Lower leg skin (tissue), 4 donors: Measurements from ENCODE around the gene RIPOR2. TPM values are rescaled to one million over a fixed set of nuclear protein-coding genes. Genes with fewer than 3 reads are reported as not detected.
"Not testable (repeated sequence)": the region's sequence is repeated elsewhere in the genome, so short reads cannot be mapped to it uniquely, and the experiment has no call there.

Experiments used
- DNase-seq, 2 donors: peaks; one replicate each; pipeline ENCODE4 v3.0.0-alpha.2; 2019; ENCODE audit warnings: low spot score in 2 of 2
- H3K4me3 ChIP-seq: fragments of 200-600 bp; sonication (generic); 2 replicates; pipeline ENCODE4 v1.5.1; 2017; ENCODE audit warnings: mild to moderate bottlenecking, low read depth; ENCODE audit not compliant: poor library complexity, severe bottlenecking
- CTCF ChIP-seq, 3 donors: fragments of 450-650 bp; IDR thresholded peaks; one replicate each; pipeline ENCODE4 v1.5.1; 2016; ENCODE audit warnings: antibody characterized with exemption in 3 of 3, mild to moderate bottlenecking in 3 of 3, moderate library complexity in 2 of 3
- POLR2A ChIP-seq, 2 donors: fragments of 450-650 bp; IDR thresholded peaks; one replicate each; pipeline ENCODE4 v1.6.1; 2016 to 2017; ENCODE audit warnings: antibody characterized with exemption in 2 of 2, mild to moderate bottlenecking in 1 of 2, moderate library complexity in 1 of 2
- WGBS, 2 donors: methylation state at CpG; one replicate each; pipeline ENCODE4 v1.1.5; 2018; 5-methylcytosine and 5-hydroxymethylcytosine counted together
- intact Hi-C: fragments of 100-400 bp; cut with DNase I; formaldehyde crosslinking; loops from one replicate; pipeline ENCODE4 v1.15.0; 2023; ENCODE audit warnings: low total_unique reads
- total RNA-seq, 4 donors: library from RNA; depleted of rRNA; stranded (reverse); fragments of >200 nt; gene quantifications; one replicate each; pipeline ENCODE4 v1.1.0, GENCODE V29; 2016

The RIPOR2 gene
- total RNA-seq, 4 donors from 2014 or later, result 5.2 to 21.3 (median 8.6) TPM

GRCh38 chr6:24931296-24931695 lies 4.5 kb downstream of the RIPOR2 start:
- DNase-seq, result no peak
- intact Hi-C loops, result no loop called here
- TF ChIP-seq POLR2A (IDR thresholded peaks at IDR 0.05) (no peak), CTCF (IDR thresholded peaks at IDR 0.05) (no peak)
- H3K4me3 ChIP-seq, result no peak overlapping the region

- no peak overlapping the region for H3K4me3 ChIP-seq
- intact Hi-C loops, result no loop called here
- WGBS, 2 donors, result 16 to 21% methylated on average over 2 of the region's 2 CpGs
- no peak for DNase-seq
- no peak for TF ChIP-seq CTCF (IDR thresholded peaks at IDR 0.05)
- TF ChIP-seq POLR2A (IDR thresholded peaks at IDR 0.05), result no peak
Observed at GRCh38 chr6:24930431-24930871, 5.3 kb downstream of the RIPOR2 start.

DNA sequence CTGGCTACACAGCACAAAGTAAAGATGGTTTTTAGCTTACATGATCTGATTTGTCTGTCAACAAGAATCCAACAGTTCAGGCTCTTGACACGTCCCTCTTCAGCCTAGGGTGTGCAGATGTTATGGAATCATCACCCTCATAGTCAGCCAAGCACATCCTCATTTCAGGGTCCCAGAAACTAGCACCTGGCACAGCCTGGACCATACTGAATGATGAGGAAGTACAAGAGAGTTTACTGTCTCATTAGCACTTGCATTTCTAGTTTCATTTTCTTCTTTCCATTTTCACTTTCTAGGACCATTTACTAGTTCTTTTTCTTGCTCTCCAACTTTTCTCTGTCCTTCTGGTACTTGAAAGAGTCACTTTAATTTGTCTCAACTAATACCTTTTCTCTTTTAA lies 6.5 kb downstream of the RIPOR2 start:
- no peak for DNase-seq
- TF ChIP-seq CTCF (IDR thresholded peaks at IDR 0.05) (no peak), POLR2A (IDR thresholded peaks at IDR 0.05) (no peak)
- 35 to 66% methylated on average over 1 of the region's 1 CpG for WGBS, 2 donors
- no peak overlapping the region for H3K4me3 ChIP-seq
- intact Hi-C loops, result no loop called here

GRCh38 chr6:24927985-24928745 lies 7.6 kb downstream of the RIPOR2 start:
- TF ChIP-seq POLR2A (IDR thresholded peaks at IDR 0.05), result no peak
- no peak for TF ChIP-seq CTCF (IDR thresholded peaks at IDR 0.05)
- intact Hi-C loops, result no loop called here
- no peak overlapping the region for H3K4me3 ChIP-seq
- 76 to 79% methylated on average over 6 of the region's 6 CpGs for WGBS, 2 donors
- DNase-seq, result no peak

DNA sequence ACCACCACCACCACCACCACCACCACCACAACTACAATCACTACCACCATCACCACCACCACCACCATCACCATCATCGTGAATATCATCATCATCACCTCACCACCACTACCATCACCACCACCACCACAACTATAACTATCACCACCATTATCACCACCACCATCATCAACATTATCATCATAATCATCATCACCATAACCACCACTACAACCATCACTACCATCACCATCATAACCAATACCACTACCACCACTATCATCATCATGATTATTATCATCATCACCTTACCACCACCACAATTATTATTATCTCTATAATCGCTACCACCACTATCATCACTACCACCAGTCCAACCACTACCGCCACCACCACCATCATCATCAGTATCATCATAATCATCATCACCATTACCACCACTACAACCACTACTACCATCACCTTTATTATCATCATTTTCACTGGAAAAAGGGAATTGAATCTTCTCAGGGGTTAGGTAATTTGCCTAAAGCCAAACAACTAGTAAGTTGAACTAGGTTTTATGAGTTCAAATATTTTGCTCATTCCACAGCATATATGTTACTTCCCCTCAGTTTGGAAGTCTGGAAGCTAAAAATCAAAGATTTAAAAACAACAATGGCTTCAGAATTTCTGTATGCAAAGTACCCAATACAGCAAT lies 8.3 kb downstream of the RIPOR2 start:
- TF ChIP-seq POLR2A (IDR thresholded peaks at IDR 0.05) (no peak), CTCF (IDR thresholded peaks at IDR 0.05) (no peak)
- DNase-seq, result no peak
- H3K4me3 ChIP-seq, result no peak overlapping the region
- WGBS, 2 donors, result 95 to 98% methylated on average over 3 of the region's 3 CpGs
- intact Hi-C loops, result no loop called here

- H3K4me3 ChIP-seq, DNase-seq, intact Hi-C loops: not testable (repeated sequence)
- WGBS, 2 donors, result 94 to 97% methylated on average over 3 of the region's 3 CpGs
Observed at GRCh38 chr6:24926647-24927046, 9.1 kb downstream of the RIPOR2 start.
